Neural cell (in vitro differentiated cells): Measurements from ENCODE around the gene NRP2.

Experiments used
- EP300 ChIP-seq: fragments of 450-650 bp; conservative IDR thresholded peaks from 2 replicates; pipeline ENCODE4 v1.6.1; 2014; ENCODE audit warnings: antibody characterized with exemption, mild to moderate bottlenecking, moderate library complexity; ENCODE audit not compliant: poor library complexity, severe bottlenecking
- POLR2AphosphoS5 ChIP-seq: IDR thresholded peaks from 2 replicates; pipeline ENCODE4 v1.6.1; 2012
- TF ChIP-seq, protein P1 (sequence below): fragments of 450-650 bp; IDR thresholded peaks from 2 replicates; pipeline ENCODE4 v1.5.1; 2014; ENCODE audit warnings: antibody characterized with exemption, mild to moderate bottlenecking, moderate library complexity; ENCODE audit not compliant: poor library complexity, severe bottlenecking

DNA sequence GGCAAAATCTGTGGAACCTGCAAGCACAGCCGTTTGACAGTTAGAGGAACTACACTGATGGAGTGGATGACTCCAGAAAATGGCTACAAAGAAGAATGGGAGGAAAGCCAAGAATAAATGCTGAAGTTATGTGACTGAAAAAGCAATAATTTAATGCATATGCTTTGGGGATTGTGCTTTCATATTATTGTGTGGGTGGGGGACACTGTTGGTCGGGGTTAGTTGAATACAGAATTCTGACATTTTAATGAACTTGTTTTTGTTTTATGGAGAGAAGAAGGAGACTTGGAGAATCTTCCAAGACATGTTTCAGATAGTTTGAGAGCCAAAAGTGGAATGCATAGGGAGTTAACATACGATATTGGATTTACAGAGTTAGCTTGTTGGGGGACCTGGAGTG is 68.5 kb downstream of the NRP2 start:
- TF ChIP-seq EP300: no peak
- TF ChIP-seq, protein P1, sequence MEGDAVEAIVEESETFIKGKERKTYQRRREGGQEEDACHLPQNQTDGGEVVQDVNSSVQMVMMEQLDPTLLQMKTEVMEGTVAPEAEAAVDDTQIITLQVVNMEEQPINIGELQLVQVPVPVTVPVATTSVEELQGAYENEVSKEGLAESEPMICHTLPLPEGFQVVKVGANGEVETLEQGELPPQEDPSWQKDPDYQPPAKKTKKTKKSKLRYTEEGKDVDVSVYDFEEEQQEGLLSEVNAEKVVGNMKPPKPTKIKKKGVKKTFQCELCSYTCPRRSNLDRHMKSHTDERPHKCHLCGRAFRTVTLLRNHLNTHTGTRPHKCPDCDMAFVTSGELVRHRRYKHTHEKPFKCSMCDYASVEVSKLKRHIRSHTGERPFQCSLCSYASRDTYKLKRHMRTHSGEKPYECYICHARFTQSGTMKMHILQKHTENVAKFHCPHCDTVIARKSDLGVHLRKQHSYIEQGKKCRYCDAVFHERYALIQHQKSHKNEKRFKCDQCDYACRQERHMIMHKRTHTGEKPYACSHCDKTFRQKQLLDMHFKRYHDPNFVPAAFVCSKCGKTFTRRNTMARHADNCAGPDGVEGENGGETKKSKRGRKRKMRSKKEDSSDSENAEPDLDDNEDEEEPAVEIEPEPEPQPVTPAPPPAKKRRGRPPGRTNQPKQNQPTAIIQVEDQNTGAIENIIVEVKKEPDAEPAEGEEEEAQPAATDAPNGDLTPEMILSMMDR: no peak
- TF ChIP-seq POLR2AphosphoS5: no peak
